ENCODE results near the gene CBX6. TPM values are rescaled to one million over a fixed set of nuclear protein-coding genes. Genes with fewer than 3 reads are reported as not detected.

Gene CBX6
- total RNA-seq, 2 experiments from 2014 or later = 45.2 to 67.2 TPM

DNA sequence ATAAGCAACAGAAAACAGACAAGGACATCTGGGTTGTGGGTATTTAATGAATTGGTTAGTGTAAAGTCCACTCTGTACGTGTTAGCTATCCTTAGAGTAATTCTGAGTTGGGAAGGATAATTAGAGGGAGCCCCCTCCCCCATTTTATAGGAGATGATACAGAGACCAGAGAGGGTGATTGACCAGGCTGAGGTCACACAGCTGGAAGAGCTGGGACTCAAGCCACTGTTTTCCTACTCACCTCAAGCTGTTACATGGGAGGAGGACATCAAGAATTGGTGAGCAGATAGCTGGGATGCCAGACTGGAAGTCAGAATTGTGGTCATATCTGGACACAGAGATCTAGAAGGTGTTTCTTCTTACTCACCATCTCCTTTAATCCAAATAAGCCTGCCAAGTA, 19.5 kb downstream of the CBX6 start:
- no peak for DNase-seq (ENCODE audit: low spot score)
- H3K27ac ChIP-seq (ENCODE audit: low read depth, low read length, poor library complexity, severe bottlenecking) = no peak overlapping the region
- no peak overlapping the region for H2AFZ ChIP-seq (ENCODE audit: low read length)
- no TSS peak for BruUV-seq (replicated peaks)
- TF ChIP-seq CTCF (conservative IDR thresholded peaks at IDR 0.05; ENCODE audit: low read length) (no peak), EZH2phosphoT487 (IDR thresholded peaks at IDR 0.05; ENCODE audit: borderline replicate concordance, low read depth, low read length) (no peak)
- H3K9me3 ChIP-seq (ENCODE audit: low read length) = no peaks in the 10 kb centered on the region
- intact Hi-C loops (cut with micrococcal nuclease; ENCODE audit: unreplicated experiment) = no loop called here
- no peaks in the 10 kb centered on the region for H3K79me2 ChIP-seq (ENCODE audit: insufficient read depth, low read depth, low read length)
- H3K4me2 ChIP-seq (ENCODE audit: low read length) = no peak overlapping the region
- H3K36me3 ChIP-seq (ENCODE audit: insufficient read depth, low read length) = no peaks in the 10 kb centered on the region
- POLR2A ChIA-PET = no interaction called here
- H3K9me2 ChIP-seq (ENCODE audit: insufficient read depth, low read length) = no peaks in the 10 kb centered on the region
- no peaks in the 10 kb centered on the region for H3K4me1 ChIP-seq (ENCODE audit: insufficient read depth, low read length, poor library complexity, severe bottlenecking)
- CTCF ChIA-PET (ENCODE audit: unreplicated experiment) = interaction anchor here (0.5 kb wide), 1 partner anchor 295 kb away, joined by 5 read pairs; no protein-coding TSS in a partner anchor
- H3K4me3 ChIP-seq (ENCODE audit: low read depth, low read length, poor library complexity, severe bottlenecking) = no peak overlapping the region
- H4K20me1 ChIP-seq (ENCODE audit: insufficient read depth, low read length) = no peaks in the 10 kb centered on the region

- H3K27ac ChIP-seq (ENCODE audit: low read depth, low read length, poor library complexity, severe bottlenecking) = no peak overlapping the region
- no peaks in the 10 kb centered on the region for H3K4me1 ChIP-seq (ENCODE audit: insufficient read depth, low read length, poor library complexity, severe bottlenecking)
- no peaks in the 10 kb centered on the region for H3K79me2 ChIP-seq (ENCODE audit: insufficient read depth, low read depth, low read length)
- H3K9me2 ChIP-seq (ENCODE audit: insufficient read depth, low read length) = no peaks in the 10 kb centered on the region
- H3K36me3 ChIP-seq (ENCODE audit: insufficient read depth, low read length) = no peaks in the 10 kb centered on the region
- no peak overlapping the region for H3K4me3 ChIP-seq (ENCODE audit: low read depth, low read length, poor library complexity, severe bottlenecking)
- H3K9me3 ChIP-seq (ENCODE audit: low read length) = no peaks in the 10 kb centered on the region
- intact Hi-C loops (cut with micrococcal nuclease; ENCODE audit: unreplicated experiment) = no loop called here
- no TSS peak for BruUV-seq (replicated peaks)
- POLR2A ChIA-PET = no interaction called here
- no peak overlapping the region for H2AFZ ChIP-seq (ENCODE audit: low read length)
- no peaks in the 10 kb centered on the region for H4K20me1 ChIP-seq (ENCODE audit: insufficient read depth, low read length)
- TF ChIP-seq EZH2phosphoT487 (IDR thresholded peaks at IDR 0.05; ENCODE audit: borderline replicate concordance, low read depth, low read length) = no peak
- no peak for TF ChIP-seq CTCF (conservative IDR thresholded peaks at IDR 0.05; ENCODE audit: low read length)
- DNase-seq (ENCODE audit: low spot score) = no peak
- H3K4me2 ChIP-seq (ENCODE audit: low read length) = no peak overlapping the region
- CTCF ChIA-PET (ENCODE audit: unreplicated experiment) = no interaction called here
Measured at GRCh38 chr22:38850941-38851849, 20.8 kb downstream of the CBX6 start.

GRCh38 chr22:38850399-38850798, 21.6 kb downstream of the CBX6 start:
- H3K9me2 ChIP-seq (ENCODE audit: insufficient read depth, low read length) = no peaks in the 10 kb centered on the region
- no peak overlapping the region for H3K4me2 ChIP-seq (ENCODE audit: low read length)
- H3K36me3 ChIP-seq (ENCODE audit: insufficient read depth, low read length) = no peaks in the 10 kb centered on the region
- no peak for TF ChIP-seq CTCF (conservative IDR thresholded peaks at IDR 0.05; ENCODE audit: low read length)
- TF ChIP-seq EZH2phosphoT487 (IDR thresholded peaks at IDR 0.05; ENCODE audit: borderline replicate concordance, low read depth, low read length) = no peak
- H3K9me3 ChIP-seq (ENCODE audit: low read length) = no peaks in the 10 kb centered on the region
- no peak overlapping the region for H2AFZ ChIP-seq (ENCODE audit: low read length)
- H3K4me1 ChIP-seq (ENCODE audit: insufficient read depth, low read length, poor library complexity, severe bottlenecking) = no peaks in the 10 kb centered on the region
- CTCF ChIA-PET (ENCODE audit: unreplicated experiment) = no interaction called here
- POLR2A ChIA-PET = no interaction called here
- H3K79me2 ChIP-seq (ENCODE audit: insufficient read depth, low read depth, low read length) = no peaks in the 10 kb centered on the region
- intact Hi-C loops (cut with micrococcal nuclease; ENCODE audit: unreplicated experiment) = no loop called here
- BruUV-seq (replicated peaks) = no TSS peak
- no peak for DNase-seq (ENCODE audit: low spot score)
- H4K20me1 ChIP-seq (ENCODE audit: insufficient read depth, low read length) = no peaks in the 10 kb centered on the region
- H3K27ac ChIP-seq (ENCODE audit: low read depth, low read length, poor library complexity, severe bottlenecking) = no peak overlapping the region
- no peak overlapping the region for H3K4me3 ChIP-seq (ENCODE audit: low read depth, low read length, poor library complexity, severe bottlenecking)

Measured in OCI-LY7 (cell line).